Brain microvascular endothelial cell (primary cell): ENCODE measurements around the gene HACD4.
A peak's percentile ranks its signal among the peaks of the same experiment; 100 is the strongest.

ENCODE experiments used
- DNase-seq: peaks from one replicate; pipeline ENCODE4 v3.0.0-alpha.2; 2020
- H3K27ac ChIP-seq: fragments of 250-450 bp; sonication (Bioruptor Pico); 2 replicates; pipeline ENCODE4 v1.5.1; 2020; ENCODE audit warnings: mild to moderate bottlenecking, moderate library complexity
- H3K27me3 ChIP-seq: fragments of 250-450 bp; sonication (Bioruptor Pico); replicated peaks from 2 replicates; pipeline ENCODE4 v1.5.1; 2020; ENCODE audit warnings: mild to moderate bottlenecking
- H3K36me3 ChIP-seq: fragments of 250-450 bp; sonication (Bioruptor Pico); replicated peaks from 2 replicates; pipeline ENCODE4 v1.5.1; 2020; ENCODE audit warnings: mild to moderate bottlenecking
- H3K4me3 ChIP-seq: 2 replicates; pipeline ENCODE4 v1.5.1; 2011; ENCODE audit warnings: low read depth, mild to moderate bottlenecking, control low read depth, low read length, moderate library complexity
- CTCF ChIP-seq: IDR thresholded peaks from 2 replicates; pipeline ENCODE4 v1.5.1; 2011; ENCODE audit warnings: low read depth, mild to moderate bottlenecking, moderate library complexity, low read length, control low read depth, inconsistent platforms; ENCODE audit errors: missing control alignments
- in situ Hi-C: cut with HindIII; loops from 2 replicates; pipeline ENCODE4 v1.10.0; 2017; ENCODE audit warnings: low sequenced_read_pairs, low pct_ligation_motif_present

The HACD4 gene

GRCh38 chr9:21028466-21028865, 3.0 kb downstream of the HACD4 start:
- Histone ChIP-seq H3K36me3 (no peaks in the 10 kb centered on the region), H3K27ac (no peak overlapping the region), H3K27me3 (no peaks in the 10 kb centered on the region), H3K4me3 (no peak overlapping the region)
- in situ Hi-C loops = no loop called here
- no peak for DNase-seq
- TF ChIP-seq CTCF = no peak

- H3K4me3 ChIP-seq = no peak overlapping the region
- in situ Hi-C loops = no loop called here
- no peak overlapping the region for H3K27ac ChIP-seq
- H3K36me3 ChIP-seq = no peaks in the 10 kb centered on the region
- H3K27me3 ChIP-seq = no peaks in the 10 kb centered on the region
- DNase-seq = peak; percentile 7
- TF ChIP-seq CTCF = no peak
Measured at GRCh38 chr9:21027295-21027694, 4.1 kb downstream of the HACD4 start.

- in situ Hi-C loops = no loop called here
- Histone ChIP-seq H3K27me3 (no peaks in the 10 kb centered on the region), H3K4me3 (no peak overlapping the region), H3K36me3 (no peaks in the 10 kb centered on the region), H3K27ac (no peak overlapping the region)
- TF ChIP-seq CTCF = no peak
- DNase-seq = no peak
Measured at GRCh38 chr9:21023861-21024260, 7.6 kb downstream of the HACD4 start.

- Histone ChIP-seq H3K4me3 (no peak overlapping the region), H3K27ac (no peak overlapping the region), H3K27me3 (no peaks in the 10 kb centered on the region), H3K36me3 (no peaks in the 10 kb centered on the region)
- TF ChIP-seq CTCF = no peak
- in situ Hi-C loops = no loop called here
- no peak for DNase-seq
Measured at GRCh38 chr9:21018177-21018576, 13.3 kb downstream of the HACD4 start.

GRCh38 chr9:21016701-21017491, 14.5 kb downstream of the HACD4 start:
- peak; percentile 67 for DNase-seq
- in situ Hi-C loops = no loop called here
- TF ChIP-seq CTCF = no peak
- no peaks in the 10 kb centered on the region for H3K27me3 ChIP-seq
- H3K27ac ChIP-seq = peak overlapping the region; percentile 14
- H3K36me3 ChIP-seq = no peaks in the 10 kb centered on the region
- H3K4me3 ChIP-seq = no peak overlapping the region

- no peak overlapping the region for H3K4me3 ChIP-seq
- no peaks in the 10 kb centered on the region for H3K36me3 ChIP-seq
- TF ChIP-seq CTCF = no peak
- in situ Hi-C loops = no loop called here
- no peaks in the 10 kb centered on the region for H3K27me3 ChIP-seq
- no peak overlapping the region for H3K27ac ChIP-seq
- no peak for DNase-seq
Measured at GRCh38 chr9:21015995-21016394, 15.4 kb downstream of the HACD4 start.
